ENCODE results near the gene SHC2. TPM values are rescaled to one million over a fixed set of nuclear protein-coding genes. Genes with fewer than 3 reads are reported as not detected.

Gene SHC2
- total RNA-seq, 1 experiment from 2014 or later: 0.18 TPM

GRCh38 chr19:410243-410781, 50.5 kb downstream of the SHC2 start:
- CTCF ChIA-PET: interaction anchor here (0.5 to 0.6 kb wide), 2 partner anchors 64 to 125 kb away, joined by 4 to 10 read pairs; no protein-coding TSS in a partner anchor
- POLR2A ChIA-PET (ENCODE audit: unreplicated experiment): no interaction called here
- intact Hi-C loops (cut with micrococcal nuclease): no loop called here
- Histone ChIP-seq H3K27me3 (ENCODE audit: low read length) (peaks cover 10% of the 10 kb centered on the region; the same call in 1 of the 2 replicates), H3K79me2 (ENCODE audit: low read length) (no peaks in the 10 kb centered on the region), H4K20me1 (ENCODE audit: low read length) (no peaks in the 10 kb centered on the region), H3K36me3 (ENCODE audit: low read depth, low read length) (no peaks in the 10 kb centered on the region), H3K9me3 (ENCODE audit: low read length) (no peaks in the 10 kb centered on the region), H3K4me2 (ENCODE audit: low read length) (peak overlapping the region; percentile 68), H3K27ac (ENCODE audit: low read length) (no peak overlapping the region), H3K4me1 (ENCODE audit: insufficient read depth, low read length) (no peaks in the 10 kb centered on the region), H3K4me3 (ENCODE audit: low read length) (no peak overlapping the region; the same call in 1 of the 2 replicates), H3K9me2 (replicated peaks; ENCODE audit: low read length) (no peaks in the 10 kb centered on the region), H3F3A (ENCODE audit: low read length, unreplicated experiment) (no peaks in the 10 kb centered on the region), H2AFZ (ENCODE audit: low read length) (no peak overlapping the region), H3K9ac (ENCODE audit: low read length) (no peak overlapping the region)
- no peak for DNase-seq
- ATAC-seq: no peak
- no peak for TF ChIP-seq CTCF (conservative IDR thresholded peaks at IDR 0.05; ENCODE audit: low read depth, low read length)
- TF ChIP-seq EZH2 (IDR thresholded peaks at IDR 0.05; ENCODE audit: low read length, unreplicated experiment): no peak
- TF ChIP-seq EZH2phosphoT487 (IDR thresholded peaks at IDR 0.05; ENCODE audit: borderline replicate concordance, low read length): no peak
- BruUV-seq (replicated peaks): no TSS peak

DNA sequence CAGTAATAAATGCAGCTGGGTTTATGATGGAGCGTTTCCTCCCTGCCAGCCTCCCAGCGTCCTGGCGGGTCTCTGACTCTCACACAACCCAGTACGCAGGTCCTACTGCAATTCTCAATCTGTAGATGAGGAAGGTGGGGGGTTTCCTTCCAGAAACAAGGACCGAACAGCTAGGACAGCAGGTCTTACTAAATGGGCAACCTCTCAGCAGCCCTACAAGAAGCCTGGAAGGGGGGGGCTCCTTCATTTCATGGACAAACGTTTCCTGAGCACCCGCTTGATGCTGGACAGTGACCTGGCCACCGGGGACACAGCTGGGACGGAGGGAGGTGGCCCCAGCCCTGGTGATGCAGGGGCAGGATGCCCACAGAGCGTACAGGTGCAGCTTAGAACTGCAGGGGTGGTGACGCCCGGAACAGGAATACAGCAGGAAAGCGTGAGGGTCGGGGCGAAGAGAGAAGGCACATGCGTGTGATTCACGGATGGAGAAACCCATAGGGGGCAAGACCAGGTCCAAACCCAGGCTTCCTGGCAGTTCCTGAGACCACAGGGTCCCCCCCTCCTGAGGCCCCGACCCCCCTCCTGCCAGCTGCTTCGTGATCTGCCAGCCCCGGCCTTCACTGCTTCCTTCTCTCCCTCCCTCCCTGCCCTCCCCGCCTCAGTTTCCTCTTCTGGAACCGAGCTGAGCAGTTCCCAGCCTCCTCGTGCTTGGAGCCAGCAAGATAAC, 51.2 kb downstream of the SHC2 start:
- intact Hi-C loops (cut with micrococcal nuclease): no loop called here
- Histone ChIP-seq H3F3A (ENCODE audit: low read length, unreplicated experiment) (no peaks in the 10 kb centered on the region), H3K9ac (ENCODE audit: low read length) (no peak overlapping the region), H3K27ac (ENCODE audit: low read length) (no peak overlapping the region), H3K4me3 (ENCODE audit: low read length) (peak overlapping the region; percentile 39; the same call in 1 of the 2 replicates), H3K27me3 (ENCODE audit: low read length) (peaks cover 10% of the 10 kb centered on the region; the same call in 1 of the 2 replicates), H3K4me2 (ENCODE audit: low read length) (peak overlapping the region; percentile 68), H4K20me1 (ENCODE audit: low read length) (no peaks in the 10 kb centered on the region), H3K9me2 (replicated peaks; ENCODE audit: low read length) (no peaks in the 10 kb centered on the region), H2AFZ (ENCODE audit: low read length) (no peak overlapping the region), H3K79me2 (ENCODE audit: low read length) (no peaks in the 10 kb centered on the region), H3K4me1 (ENCODE audit: insufficient read depth, low read length) (no peaks in the 10 kb centered on the region), H3K9me3 (ENCODE audit: low read length) (no peaks in the 10 kb centered on the region), H3K36me3 (ENCODE audit: low read depth, low read length) (no peaks in the 10 kb centered on the region)
- DNase-seq: no peak
- no TSS peak for BruUV-seq (replicated peaks)
- ChIA-PET POLR2A (ENCODE audit: unreplicated experiment) (no interaction called here), CTCF (interaction anchor here (0.6 kb wide), 1 partner anchor 126 kb away, joined by 4 read pairs; no protein-coding TSS in a partner anchor)
- TF ChIP-seq EZH2 (IDR thresholded peaks at IDR 0.05; ENCODE audit: low read length, unreplicated experiment) (no peak), EZH2phosphoT487 (IDR thresholded peaks at IDR 0.05; ENCODE audit: borderline replicate concordance, low read length) (no peak), CTCF (conservative IDR thresholded peaks at IDR 0.05; ENCODE audit: low read depth, low read length) (no peak)
- peak; percentile 42 for ATAC-seq

Data from PC-3 (cell line).